Measurements from ENCODE around the gene CSMD2.
"Not testable (repeated sequence)": the region's sequence is repeated elsewhere in the genome, so short reads cannot be mapped to it uniquely, and the experiment has no call there.

CSMD2 gene

GRCh38 chr1:33509276-33509675, 655.8 kb downstream of the CSMD2 start:
- DNase-seq = not testable (repeated sequence)

GRCh38 chr1:33508151-33508550, 656.9 kb downstream of the CSMD2 start:
- DNase-seq = no peak

- no peak for DNase-seq
Observed at GRCh38 chr1:33507661-33508060, 657.4 kb downstream of the CSMD2 start.

GRCh38 chr1:33503506-33503905, 661.5 kb downstream of the CSMD2 start:
- DNase-seq = no peak

- no peak for DNase-seq
Observed at GRCh38 chr1:33502726-33503125, 662.3 kb downstream of the CSMD2 start.

- DNase-seq = no peak
Observed at GRCh38 chr1:33501774-33502173, 663.3 kb downstream of the CSMD2 start.

GRCh38 chr1:33501309-33501708, 663.7 kb downstream of the CSMD2 start:
- DNase-seq = no peak

- no peak for DNase-seq
Observed at GRCh38 chr1:33500547-33500946, 664.5 kb downstream of the CSMD2 start.

- no peak for DNase-seq
Observed at GRCh38 chr1:33497410-33497809, 667.6 kb downstream of the CSMD2 start.

- DNase-seq = no peak
Observed at GRCh38 chr1:33494929-33495328, 670.1 kb downstream of the CSMD2 start.

GRCh38 chr1:33488624-33489023, 676.4 kb downstream of the CSMD2 start:
- no peak for DNase-seq

- DNase-seq = no peak
Observed at GRCh38 chr1:33482412-33482811, 682.6 kb downstream of the CSMD2 start.

- DNase-seq = no peak
Observed at GRCh38 chr1:33477451-33477850, 687.6 kb downstream of the CSMD2 start.

- DNase-seq = no peak
Observed at GRCh38 chr1:33473900-33474299, 691.1 kb downstream of the CSMD2 start.

- peak; percentile 99 for DNase-seq
Observed at GRCh38 chr1:33472269-33472980, 692.6 kb downstream of the CSMD2 start, which contains the start of gene ZSCAN20. Gene ZSCAN20 (plus strand): TSS chr1:33472645. CDS start chr1:33479289, 6,644 bp downstream.

GRCh38 chr1:33471416-33471815, 693.6 kb downstream of the CSMD2 start:
- no peak for DNase-seq

- peak; percentile 76 for DNase-seq
Observed at GRCh38 chr1:33470495-33471012, 694.5 kb downstream of the CSMD2 start.

GRCh38 chr1:33469691-33470090, 695.3 kb downstream of the CSMD2 start:
- no peak for DNase-seq

GRCh38 chr1:33468967-33469366, 696.1 kb downstream of the CSMD2 start:
- DNase-seq = no peak

- no peak for DNase-seq
Observed at GRCh38 chr1:33468531-33468930, 696.5 kb downstream of the CSMD2 start.

GRCh38 chr1:33468011-33468410, 697.0 kb downstream of the CSMD2 start:
- DNase-seq = no peak

GRCh38 chr1:33466159-33466558, 698.9 kb downstream of the CSMD2 start:
- DNase-seq = no peak

GRCh38 chr1:33465316-33465715, 699.7 kb downstream of the CSMD2 start:
- DNase-seq = no peak

- no peak for DNase-seq
Observed at GRCh38 chr1:33464552-33464951, 700.5 kb downstream of the CSMD2 start.

Measured in NCI-H2081 treated with DMSO at 0.1 percent for 48 hours (cell line).